SK-MEL-5 (cell line): ENCODE measurements around the gene ARHGEF33. TPM values are rescaled to one million over a fixed set of nuclear protein-coding genes. Genes with fewer than 3 reads are reported as not detected.

Experiments
- DNase-seq: peaks from one replicate; pipeline ENCODE4 v3.0.0-alpha.2; 2016; ENCODE audit warnings: low read depth, low spot score
- in situ Hi-C: cut with HindIII; loops from 2 replicates; pipeline ENCODE4 v1.10.0; 2016; ENCODE audit warnings: low sequenced_read_pairs, high pct_unique_total_duplicates, low pct_unique_long_range_greater_than_20kb
- total RNA-seq: library from RNA; depleted of rRNA; stranded (reverse); fragments of >200 nt; shearing (Covaris generic); gene quantifications from 2 replicates; pipeline ENCODE4 v1.2.3, GENCODE V29; 2014

ARHGEF33 gene
- total RNA-seq, 1 experiment from 2014 or later, result not detected

DNA sequence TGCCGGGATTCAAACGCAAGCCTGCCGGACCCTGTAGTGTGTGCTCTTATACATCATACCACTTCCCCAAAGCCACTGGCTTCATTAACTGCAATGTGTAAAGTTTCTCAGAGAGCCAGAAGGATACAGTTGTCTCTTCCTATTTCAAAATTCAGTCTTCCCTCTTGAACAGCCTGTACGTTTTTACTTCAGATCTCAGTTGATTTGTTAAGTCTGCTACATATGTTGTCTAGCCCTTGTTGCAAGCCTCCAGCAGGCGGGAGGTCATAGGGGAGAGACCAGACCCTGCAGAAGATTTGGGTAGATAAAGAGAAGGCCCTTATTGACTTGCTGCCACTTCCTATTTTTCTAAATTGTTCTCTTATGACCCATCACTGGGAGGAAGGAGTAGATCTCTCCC is 56.2 kb downstream of the ARHGEF33 start:
- DNase-seq, result no peak
- in situ Hi-C loops, result no loop called here

GRCh38 chr2:38947241-38948239 is 57.9 kb downstream of the ARHGEF33 start:
- in situ Hi-C loops, result no loop called here
- DNase-seq, result peak; percentile 97

DNA sequence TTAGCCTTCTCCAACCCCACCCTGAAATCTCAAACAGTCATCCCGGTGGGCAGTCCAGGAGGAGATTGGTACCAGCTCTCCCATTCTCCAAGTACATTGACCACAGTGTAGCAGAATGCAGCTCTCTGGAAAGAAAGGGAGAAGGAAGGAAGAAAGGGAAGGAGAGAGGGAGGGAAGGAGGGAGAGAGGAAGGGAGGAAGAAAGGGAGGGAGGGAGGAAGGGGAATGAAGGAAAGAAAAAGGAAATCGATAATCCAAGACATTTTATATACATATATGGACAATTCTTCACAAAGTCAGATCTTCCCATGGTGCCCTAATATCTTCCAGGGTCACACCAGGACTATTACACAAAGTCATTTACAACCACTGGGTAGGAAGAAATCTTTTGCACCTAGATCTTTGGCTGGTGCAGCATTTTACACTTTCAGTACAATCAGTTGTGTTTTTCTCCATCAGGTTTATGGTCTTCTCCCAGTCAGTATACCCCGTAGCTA is 58.8 kb downstream of the ARHGEF33 start:
- DNase-seq, result no peak
- in situ Hi-C loops, result no loop called here

GRCh38 chr2:38948995-38949394 is 59.3 kb downstream of the ARHGEF33 start:
- DNase-seq, result peak; percentile 68
- in situ Hi-C loops, result no loop called here

DNA sequence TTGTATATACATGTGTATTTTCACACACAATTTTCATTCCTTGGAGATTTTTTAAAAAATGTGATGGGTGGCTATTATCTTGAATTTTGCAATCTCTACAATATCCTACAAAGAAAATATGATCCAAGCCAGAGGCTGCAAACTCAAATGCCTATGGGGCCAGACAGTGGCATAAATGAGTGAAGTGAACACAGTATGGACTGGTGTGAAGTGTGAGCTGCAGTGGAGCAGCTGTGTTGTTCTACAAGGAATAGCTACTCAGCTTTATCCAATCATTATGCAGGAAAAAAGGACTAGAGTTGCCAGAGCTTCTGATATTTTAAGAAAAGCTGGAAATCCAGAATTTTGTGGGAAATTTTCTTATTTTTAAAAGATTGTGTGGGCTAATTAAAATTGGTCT is 62.1 kb downstream of the ARHGEF33 start:
- in situ Hi-C loops, result no loop called here
- no peak for DNase-seq

DNA sequence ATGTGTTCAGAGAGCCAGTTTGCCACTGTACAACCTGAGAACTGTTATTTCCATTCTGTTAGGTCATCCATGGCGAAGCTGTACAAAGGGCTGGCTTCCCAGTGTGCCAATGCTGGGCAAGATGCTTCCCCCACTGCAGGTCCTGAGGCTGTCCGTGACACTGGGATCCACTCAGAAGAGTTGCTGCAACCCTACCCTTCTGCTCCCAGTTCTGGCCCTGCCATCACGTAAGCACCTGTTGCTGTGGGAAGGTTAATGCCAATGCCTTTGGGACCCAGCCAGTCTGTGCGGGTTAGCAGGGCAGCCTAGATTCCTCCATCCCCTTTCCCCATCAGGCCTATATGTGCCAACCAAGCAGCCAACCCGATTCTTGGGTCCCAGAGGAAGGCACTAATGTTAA is 68.3 kb downstream of the ARHGEF33 start:
- in situ Hi-C loops, result no loop called here
- DNase-seq, result no peak

GRCh38 chr2:38959466-38959865 is 69.8 kb downstream of the ARHGEF33 start:
- in situ Hi-C loops, result no loop called here
- DNase-seq, result no peak

- in situ Hi-C loops, result no loop called here
- no peak for DNase-seq
These were observed 70.4 kb downstream of the ARHGEF33 start for GRCh38 chr2:38959938-38960608.

GRCh38 chr2:38960609-38961320 is 71.1 kb downstream of the ARHGEF33 start:
- DNase-seq, result no peak

DNA sequence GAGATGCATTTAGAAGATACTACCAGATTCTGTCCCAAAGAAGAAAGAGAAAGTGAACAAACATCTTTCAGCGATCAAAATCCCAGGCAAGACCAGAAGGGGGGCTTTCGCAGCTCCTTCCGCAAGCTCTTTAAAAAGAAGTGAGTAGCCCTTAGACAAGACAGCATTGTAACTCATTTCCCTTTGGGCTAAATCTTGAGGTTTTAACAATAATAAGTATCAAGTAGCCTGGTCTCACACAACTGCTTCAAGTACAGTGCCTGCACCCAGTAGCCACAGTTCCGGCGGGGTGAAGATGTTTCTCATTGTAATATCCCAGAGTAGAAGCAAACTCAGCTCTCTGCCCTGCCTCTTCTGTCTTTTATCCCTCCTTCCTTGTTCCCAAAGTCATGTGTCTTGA is 76.3 kb downstream of the ARHGEF33 start:
- DNase-seq, result peak; percentile 76
- in situ Hi-C loops, result no loop called here

More at GRCh38 chr2:38960609-38961320, 71.1 kb downstream of the ARHGEF33 start:
- in situ Hi-C loops, result no loop called here

DNA sequence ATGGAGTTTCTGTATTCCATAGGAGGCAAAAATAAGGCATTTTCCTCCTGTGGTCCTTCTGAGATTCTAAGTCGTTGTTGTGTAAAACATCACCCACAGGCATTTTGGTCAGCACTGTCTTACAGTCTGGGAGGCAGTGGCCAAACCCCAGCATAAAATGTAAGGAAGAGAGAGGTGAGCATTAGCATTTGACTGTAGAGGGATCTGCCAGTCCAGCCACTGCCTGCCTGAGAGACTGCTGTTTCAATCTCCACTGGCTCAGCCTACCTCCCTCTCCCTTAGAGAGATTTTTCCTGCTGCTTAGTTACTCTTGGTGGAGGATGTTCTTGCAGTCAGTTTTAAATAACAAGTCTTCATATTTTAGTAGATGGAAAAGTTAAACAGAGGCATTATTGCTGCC is 77.0 kb downstream of the ARHGEF33 start:
- in situ Hi-C loops, result no loop called here
- peak; percentile 24 for DNase-seq

DNA sequence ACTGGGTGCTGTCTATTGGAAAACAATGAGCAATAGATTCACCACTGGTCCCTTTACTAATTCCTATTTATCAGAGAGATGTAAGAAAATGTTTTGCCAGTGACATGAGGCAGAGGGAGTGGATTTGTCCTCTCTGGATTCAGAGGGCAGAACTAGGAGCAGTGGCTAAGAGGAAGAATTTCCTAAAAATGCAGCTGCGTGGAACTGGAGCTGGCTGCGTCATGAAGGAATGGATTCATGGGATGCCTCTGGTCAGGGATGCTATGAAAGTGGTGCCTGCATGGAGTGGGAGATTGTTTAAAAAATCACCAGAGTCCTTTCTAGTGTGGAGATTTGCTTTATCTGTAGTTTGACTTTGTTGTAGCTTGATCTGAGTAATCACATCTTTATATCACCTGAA is 78.3 kb downstream of the ARHGEF33 start:
- no peak for DNase-seq
- in situ Hi-C loops, result no loop called here

GRCh38 chr2:38971377-38971776 is 81.7 kb downstream of the ARHGEF33 start:
- DNase-seq, result no peak
- in situ Hi-C loops, result no loop called here

DNA sequence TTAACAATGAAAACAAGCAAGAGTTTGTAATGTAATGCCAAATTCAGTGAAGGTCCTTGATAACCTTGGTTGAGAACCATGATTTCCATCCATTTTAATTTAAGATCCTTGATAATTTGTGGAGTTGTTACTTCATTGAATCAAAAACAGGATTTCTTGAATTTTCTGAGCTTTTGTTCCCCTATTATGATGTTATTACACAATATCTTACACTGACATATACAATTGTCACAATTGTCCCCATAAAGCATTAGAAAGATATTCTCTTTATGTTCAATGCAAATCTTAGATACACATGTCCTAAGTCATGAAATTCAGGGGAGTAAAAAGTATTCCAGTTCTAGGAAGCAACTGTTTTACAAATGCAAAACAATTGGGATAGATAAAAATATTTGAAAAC is 83.6 kb downstream of the ARHGEF33 start:
- in situ Hi-C loops, result no loop called here
- no peak for DNase-seq

- no peak for DNase-seq
- in situ Hi-C loops, result no loop called here
These were observed 85.4 kb downstream of the ARHGEF33 start for GRCh38 chr2:38975042-38975441.

- no peak for DNase-seq
- in situ Hi-C loops, result no loop called here
These were observed 87.4 kb downstream of the ARHGEF33 start for GRCh38 chr2:38977047-38977446.

DNA sequence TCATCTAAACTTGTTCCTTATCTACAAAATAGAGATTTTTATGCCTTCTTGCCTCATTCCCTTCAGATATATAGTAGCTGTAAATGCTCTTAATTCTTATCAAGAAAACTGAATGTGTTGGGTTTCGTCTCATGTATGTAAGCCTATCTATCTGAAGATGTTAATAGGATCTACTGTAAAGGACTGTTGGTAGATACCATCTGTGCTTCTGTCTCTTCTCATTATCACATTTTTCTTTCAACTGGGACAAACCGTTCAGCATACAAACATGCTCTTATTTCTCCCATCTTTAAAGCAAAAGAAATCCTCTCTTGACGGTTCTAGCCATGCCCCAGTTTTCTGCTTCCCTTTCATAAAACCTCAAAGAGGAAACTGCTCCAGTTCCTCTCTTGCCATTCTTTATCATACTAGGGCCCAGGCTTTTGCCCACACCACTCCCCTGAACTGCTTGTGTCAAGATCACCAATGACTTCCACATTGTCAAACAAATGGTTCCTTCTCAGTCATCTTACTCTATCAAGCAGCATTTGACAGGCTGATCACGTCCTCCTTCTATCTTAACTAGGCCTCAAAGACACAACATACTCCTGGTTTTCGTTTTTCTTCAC is 88.7 kb downstream of the ARHGEF33 start:
- no peak for DNase-seq
- in situ Hi-C loops, result no loop called here

DNA sequence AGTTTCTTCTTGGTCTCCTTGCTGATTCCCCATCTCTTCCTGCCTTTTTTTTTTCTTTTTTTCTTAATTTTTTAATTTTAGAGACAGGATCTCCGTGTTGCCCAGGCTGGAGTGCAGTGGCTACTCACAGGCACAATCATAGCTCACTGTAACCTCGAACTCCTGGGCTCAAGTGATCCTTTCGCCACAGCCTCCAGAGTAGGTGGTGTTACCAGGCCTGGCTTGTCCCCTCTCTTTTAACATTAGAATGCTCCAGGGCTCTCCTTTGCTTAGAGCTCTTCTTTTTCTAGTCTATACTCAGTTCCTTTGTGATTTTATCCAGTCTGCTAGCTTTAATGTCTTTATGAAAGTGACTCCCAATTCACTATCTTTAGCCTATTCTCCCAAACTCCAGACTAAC is 89.2 kb downstream of the ARHGEF33 start:
- in situ Hi-C loops, result no loop called here
- no peak for DNase-seq
